Measurements from ENCODE around the gene CRISPLD2.
"Not testable (repeated sequence)": the region's sequence is repeated elsewhere in the genome, so short reads cannot be mapped to it uniquely, and the experiment has no call there.

The CRISPLD2 gene

GRCh38 chr16:84931107-84931494 is 111.3 kb downstream of the CRISPLD2 start:
- no peak for TF ChIP-seq CTCF (IDR thresholded peaks at IDR 0.05; ENCODE audit: low read depth, low read length, missing control alignments)
- DNase-seq (ENCODE audit: extremely low read depth, low read depth), result no peak

GRCh38 chr16:84931506-84931905 is 111.7 kb downstream of the CRISPLD2 start:
- DNase-seq (ENCODE audit: extremely low read depth, low read depth), result no peak
- H3K4me3 ChIP-seq (replicated peaks; ENCODE audit: low read depth, low read length), result no peak overlapping the region
- no peak for TF ChIP-seq CTCF (IDR thresholded peaks at IDR 0.05; ENCODE audit: low read depth, low read length, missing control alignments)

More at GRCh38 chr16:84931107-84931494, 111.3 kb downstream of the CRISPLD2 start:
- H3K4me3 ChIP-seq (replicated peaks; ENCODE audit: low read depth, low read length), result no peak overlapping the region

- H3K4me3 ChIP-seq (replicated peaks; ENCODE audit: low read depth, low read length), result no peak overlapping the region
- DNase-seq (ENCODE audit: extremely low read depth, low read depth), result no peak
- TF ChIP-seq CTCF (IDR thresholded peaks at IDR 0.05; ENCODE audit: low read depth, low read length, missing control alignments), result no peak
Measured at GRCh38 chr16:84932681-84933080, 112.9 kb downstream of the CRISPLD2 start.

GRCh38 chr16:84933774-84934631 is 114.2 kb downstream of the CRISPLD2 start:
- no peak overlapping the region for H3K4me3 ChIP-seq (replicated peaks; ENCODE audit: low read depth, low read length)
- TF ChIP-seq CTCF (IDR thresholded peaks at IDR 0.05; ENCODE audit: low read depth, low read length, missing control alignments), result no peak
- DNase-seq (ENCODE audit: extremely low read depth, low read depth), result no peak

GRCh38 chr16:84937196-84938005 is 117.6 kb downstream of the CRISPLD2 start:
- TF ChIP-seq CTCF (IDR thresholded peaks at IDR 0.05; ENCODE audit: low read depth, low read length, missing control alignments), result no peak
- DNase-seq (ENCODE audit: extremely low read depth, low read depth), result no peak
- H3K4me3 ChIP-seq (replicated peaks; ENCODE audit: low read depth, low read length), result no peak overlapping the region

GRCh38 chr16:84938616-84939015 is 118.8 kb downstream of the CRISPLD2 start:
- H3K4me3 ChIP-seq (replicated peaks; ENCODE audit: low read depth, low read length); DNase-seq (ENCODE audit: extremely low read depth, low read depth): not testable (repeated sequence)
